Glutamatergic neuron (in vitro differentiated cells): ENCODE results near the gene SLC36A2. TPM values are rescaled to one million over a fixed set of nuclear protein-coding genes. Genes with fewer than 3 reads are reported as not detected.

ENCODE experiments used
- DNase-seq: peaks from one replicate; pipeline ENCODE4 v3.0.0; 2022
- H3K27ac Mint-ChIP-seq: one replicate; pipeline ENCODE4 v1.8.0; 2020; ENCODE audit warnings: mild to moderate bottlenecking, mixed read lengths, inconsistent platforms; ENCODE audit not compliant: unreplicated experiment
- H3K27me3 Mint-ChIP-seq: one replicate; pipeline ENCODE4 v1.8.0; 2020; ENCODE audit warnings: mild to moderate bottlenecking, moderate library complexity, mixed read lengths, inconsistent platforms; ENCODE audit not compliant: unreplicated experiment
- H3K36me3 Mint-ChIP-seq: one replicate; pipeline ENCODE4 v1.8.0; 2020; ENCODE audit warnings: mild to moderate bottlenecking, mixed read lengths, inconsistent platforms; ENCODE audit not compliant: unreplicated experiment
- H3K4me1 Mint-ChIP-seq: one replicate; pipeline ENCODE4 v1.8.0; 2020; ENCODE audit warnings: mild to moderate bottlenecking, low read depth, mixed read lengths, inconsistent platforms; ENCODE audit not compliant: unreplicated experiment
- H3K4me3 Mint-ChIP-seq: one replicate; pipeline ENCODE4 v1.8.0; 2020; ENCODE audit warnings: mild to moderate bottlenecking, mixed read lengths, inconsistent platforms; ENCODE audit not compliant: unreplicated experiment
- H3K9me3 Mint-ChIP-seq: one replicate; pipeline ENCODE4 v1.8.0; 2020; ENCODE audit warnings: mild to moderate bottlenecking, moderate library complexity, mixed read lengths, inconsistent platforms; ENCODE audit not compliant: unreplicated experiment
- total RNA-seq: library from RNA; stranded (reverse); fragmentation: NEBNext Ultra II Directional; extraction: Animal tissue kit (Norgen Biotek cat#: 25700); gene quantifications from one replicate; pipeline ENCODE4 v1.2.1, GENCODE V29; 2021; ENCODE audit not compliant: unreplicated experiment
- TF ChIP-seq, protein P1 (sequence below): fragments of 200-600 bp; sonication (generic); IDR thresholded peaks from one replicate; pipeline ENCODE4 v1.5.0; 2021; ENCODE audit not compliant: partially characterized antibody, unreplicated experiment

SLC36A2 gene
- total RNA-seq, 1 donor from 2014 or later, result not detected

DNA sequence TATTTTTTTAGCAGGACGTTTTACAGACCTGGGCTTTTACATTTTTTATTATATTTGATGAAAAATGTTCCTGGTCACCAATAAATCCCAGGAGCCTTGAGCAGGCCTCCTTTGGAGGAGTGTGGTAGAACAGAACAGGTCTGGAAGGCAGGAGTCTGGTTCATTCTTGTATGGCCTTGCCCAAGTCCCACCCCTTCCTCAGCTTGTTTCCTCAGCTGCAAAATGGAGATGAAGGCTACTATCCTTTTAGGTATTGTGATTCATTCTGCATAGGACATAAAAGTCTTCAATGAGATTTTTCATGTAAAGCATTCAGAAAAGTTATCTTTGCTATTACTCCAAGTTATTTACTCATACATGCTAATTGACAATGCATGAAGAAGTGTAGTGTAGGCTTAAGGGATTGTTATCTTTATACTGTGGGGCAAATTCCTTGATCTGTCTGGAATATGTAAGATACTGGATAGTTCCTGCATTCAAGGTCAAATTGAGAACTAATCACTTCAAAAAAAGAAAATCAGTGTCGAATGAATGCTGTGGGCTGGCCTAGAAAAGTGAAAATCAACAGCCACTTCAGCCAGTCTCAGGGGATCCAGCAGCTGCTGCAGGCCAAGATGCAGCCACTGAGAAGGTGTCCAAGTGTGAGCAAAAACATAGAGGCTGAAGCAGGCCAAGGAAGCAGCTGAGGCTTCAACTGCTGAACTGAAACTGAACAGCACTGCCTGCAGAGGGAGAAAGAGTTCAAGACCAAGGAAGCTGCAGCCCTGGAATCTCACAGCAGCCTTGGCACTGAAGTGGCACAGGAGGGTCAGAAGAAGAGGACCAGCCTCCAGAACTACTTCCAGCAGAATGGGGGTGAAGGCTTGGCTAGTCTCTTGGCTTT, 28.3 kb downstream of the SLC36A2 start:
- Mint-ChIP-seq H3K4me1 (peaks cover 5% of the 10 kb centered on the region), H3K4me3 (no peak overlapping the region), H3K36me3 (no peaks in the 10 kb centered on the region), H3K27me3 (no peaks in the 10 kb centered on the region), H3K9me3 (peaks cover 4% of the 10 kb centered on the region), H3K27ac (no peak overlapping the region)
- no peak for DNase-seq
- TF ChIP-seq, protein P1, sequence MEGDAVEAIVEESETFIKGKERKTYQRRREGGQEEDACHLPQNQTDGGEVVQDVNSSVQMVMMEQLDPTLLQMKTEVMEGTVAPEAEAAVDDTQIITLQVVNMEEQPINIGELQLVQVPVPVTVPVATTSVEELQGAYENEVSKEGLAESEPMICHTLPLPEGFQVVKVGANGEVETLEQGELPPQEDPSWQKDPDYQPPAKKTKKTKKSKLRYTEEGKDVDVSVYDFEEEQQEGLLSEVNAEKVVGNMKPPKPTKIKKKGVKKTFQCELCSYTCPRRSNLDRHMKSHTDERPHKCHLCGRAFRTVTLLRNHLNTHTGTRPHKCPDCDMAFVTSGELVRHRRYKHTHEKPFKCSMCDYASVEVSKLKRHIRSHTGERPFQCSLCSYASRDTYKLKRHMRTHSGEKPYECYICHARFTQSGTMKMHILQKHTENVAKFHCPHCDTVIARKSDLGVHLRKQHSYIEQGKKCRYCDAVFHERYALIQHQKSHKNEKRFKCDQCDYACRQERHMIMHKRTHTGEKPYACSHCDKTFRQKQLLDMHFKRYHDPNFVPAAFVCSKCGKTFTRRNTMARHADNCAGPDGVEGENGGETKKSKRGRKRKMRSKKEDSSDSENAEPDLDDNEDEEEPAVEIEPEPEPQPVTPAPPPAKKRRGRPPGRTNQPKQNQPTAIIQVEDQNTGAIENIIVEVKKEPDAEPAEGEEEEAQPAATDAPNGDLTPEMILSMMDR, result no peak

DNA sequence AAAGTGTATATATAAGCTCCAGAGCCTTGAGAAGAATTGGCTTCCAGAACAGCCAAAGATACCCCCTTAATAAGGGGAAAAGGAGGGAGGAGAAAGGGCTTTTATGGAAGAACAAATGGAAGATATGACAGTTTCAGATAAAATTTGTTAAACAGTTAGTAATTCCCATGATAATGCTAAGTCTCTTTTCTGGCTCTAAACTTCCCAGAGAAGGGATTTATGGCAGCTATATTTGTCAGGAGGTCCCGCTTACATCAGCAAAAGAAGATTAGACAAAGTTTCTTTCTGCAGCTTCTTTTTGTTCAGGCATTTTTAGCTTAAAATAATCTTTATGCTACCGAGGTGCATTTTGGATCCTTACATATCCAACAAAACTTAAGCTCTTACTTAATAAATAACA, 29.5 kb downstream of the SLC36A2 start:
- Mint-ChIP-seq H3K36me3 (no peaks in the 10 kb centered on the region), H3K27ac (no peak overlapping the region), H3K9me3 (no peaks in the 10 kb centered on the region)

DNA sequence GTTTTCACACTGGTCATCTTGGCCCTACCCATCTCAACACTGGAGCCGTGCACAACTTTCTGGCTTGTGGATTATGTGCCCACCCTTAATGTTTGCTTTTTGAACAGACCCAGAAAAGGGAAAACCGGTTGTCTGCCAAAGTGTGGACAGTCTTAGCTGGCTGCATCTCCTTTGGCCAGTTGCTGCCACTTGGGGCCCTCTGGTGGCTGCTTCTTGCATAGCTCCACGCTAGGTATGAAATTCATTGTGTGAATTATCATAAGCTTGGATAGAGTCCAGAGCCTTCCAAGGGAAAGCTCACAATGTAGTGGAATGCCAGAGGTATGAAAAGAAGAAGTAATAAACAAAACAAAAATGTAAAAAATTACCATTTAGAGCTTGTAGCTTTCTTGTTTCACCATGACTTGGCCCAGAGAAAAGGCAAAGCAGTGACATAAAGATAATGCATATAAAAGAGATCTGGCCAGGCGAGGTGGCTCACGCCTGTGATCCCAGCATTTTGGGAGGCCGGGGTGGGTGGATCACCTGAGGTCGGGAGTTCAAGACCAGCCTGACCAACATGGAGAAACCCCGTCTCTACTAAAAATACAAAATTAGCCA, 31.3 kb downstream of the SLC36A2 start:
- no peaks in the 10 kb centered on the region for H3K9me3 Mint-ChIP-seq
- H3K27me3 Mint-ChIP-seq, result no peaks in the 10 kb centered on the region
- H3K4me1 Mint-ChIP-seq, result peaks cover 5% of the 10 kb centered on the region
- H3K4me3 Mint-ChIP-seq, result no peak overlapping the region
- no peak overlapping the region for H3K27ac Mint-ChIP-seq
- peaks cover 4% of the 10 kb centered on the region for H3K36me3 Mint-ChIP-seq
- TF ChIP-seq, protein P1, result peak; percentile 87
- DNase-seq, result peak; percentile 88

More for the DNA sequence above, 29.5 kb downstream of the SLC36A2 start:
- TF ChIP-seq, protein P1, result no peak
- DNase-seq, result no peak
- no peak overlapping the region for H3K4me3 Mint-ChIP-seq
- no peaks in the 10 kb centered on the region for H3K27me3 Mint-ChIP-seq
- peaks cover 5% of the 10 kb centered on the region for H3K4me1 Mint-ChIP-seq

- Mint-ChIP-seq H3K36me3 (peaks cover 16% of the 10 kb centered on the region), H3K27ac (no peak overlapping the region), H3K9me3 (peaks cover 5% of the 10 kb centered on the region), H3K4me3 (no peak overlapping the region), H3K27me3 (peaks cover 3% of the 10 kb centered on the region), H3K4me1 (no peaks in the 10 kb centered on the region)
- TF ChIP-seq, protein P1, result no peak
- no peak for DNase-seq
Measured at GRCh38 chr5:151313357-151313756, 34.0 kb downstream of the SLC36A2 start.
